OCI-LY1 (cell line): ENCODE measurements around the gene AGRP.

Experiments
- CTCF ChIP-seq: fragments of 200-600 bp; sonication (generic), shearing (Covaris generic); IDR thresholded peaks from 2 replicates; pipeline ENCODE4 v1.5.1; 2017; ENCODE audit warnings: mild to moderate bottlenecking, antibody characterized with exemption, low read length, moderate library complexity, mixed read lengths
- EZH2 ChIP-seq: fragments of 200-600 bp; sonication (generic), shearing (Covaris generic); IDR thresholded peaks from 2 replicates; pipeline ENCODE4 v1.8.0; 2017; ENCODE audit warnings: borderline replicate concordance, mixed run types, mild to moderate bottlenecking, antibody characterized with exemption, low read length, moderate library complexity, mixed read lengths

DNA sequence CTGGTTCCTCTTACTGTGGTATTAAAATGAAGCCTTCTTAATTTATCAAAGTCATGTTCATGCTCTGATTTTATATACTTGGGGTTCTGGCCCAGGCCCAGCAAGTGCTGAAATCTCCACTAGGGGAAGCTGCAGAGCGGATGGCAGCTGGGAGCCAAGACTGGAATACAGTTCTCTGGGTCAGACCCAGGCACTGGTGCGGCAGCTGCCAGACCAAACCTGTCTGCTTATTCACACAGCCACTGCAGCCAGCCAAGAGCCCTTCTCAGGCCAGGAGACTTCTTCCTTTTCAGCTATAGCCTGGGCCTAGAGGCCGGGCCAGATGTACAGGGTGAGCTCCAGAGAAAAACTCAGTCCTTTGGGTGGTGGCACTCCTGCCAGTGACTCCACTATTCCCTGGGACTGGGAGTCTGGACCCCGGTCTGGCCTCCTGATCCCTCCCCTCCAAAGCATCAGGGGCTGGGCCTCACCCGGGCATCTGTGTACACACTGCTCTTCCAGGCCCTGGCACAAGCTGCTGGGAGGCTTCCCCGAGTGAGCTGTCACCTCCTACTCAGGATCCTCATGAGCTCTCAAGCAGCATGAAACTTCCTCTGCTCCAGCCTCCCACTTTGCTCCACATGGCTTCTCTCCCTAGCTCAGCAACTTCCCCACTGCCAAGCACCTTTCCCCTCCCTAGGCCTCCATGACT lies 26.8 kb downstream of the AGRP start:
- TF ChIP-seq CTCF (peak; percentile 37; the same call in 1 of the 2 replicates), EZH2 (no peak)
